Measurements from ENCODE around the gene AGAP2. TPM values are rescaled to one million over a fixed set of nuclear protein-coding genes. Genes with fewer than 3 reads are reported as not detected.

Gene AGAP2
- total and polyA plus RNA-seq, 2 of the 13 experiments (the other 11 are each of a cell fraction or from before 2014, with no cell fraction given): 0.38 to 0.45 TPM

DNA sequence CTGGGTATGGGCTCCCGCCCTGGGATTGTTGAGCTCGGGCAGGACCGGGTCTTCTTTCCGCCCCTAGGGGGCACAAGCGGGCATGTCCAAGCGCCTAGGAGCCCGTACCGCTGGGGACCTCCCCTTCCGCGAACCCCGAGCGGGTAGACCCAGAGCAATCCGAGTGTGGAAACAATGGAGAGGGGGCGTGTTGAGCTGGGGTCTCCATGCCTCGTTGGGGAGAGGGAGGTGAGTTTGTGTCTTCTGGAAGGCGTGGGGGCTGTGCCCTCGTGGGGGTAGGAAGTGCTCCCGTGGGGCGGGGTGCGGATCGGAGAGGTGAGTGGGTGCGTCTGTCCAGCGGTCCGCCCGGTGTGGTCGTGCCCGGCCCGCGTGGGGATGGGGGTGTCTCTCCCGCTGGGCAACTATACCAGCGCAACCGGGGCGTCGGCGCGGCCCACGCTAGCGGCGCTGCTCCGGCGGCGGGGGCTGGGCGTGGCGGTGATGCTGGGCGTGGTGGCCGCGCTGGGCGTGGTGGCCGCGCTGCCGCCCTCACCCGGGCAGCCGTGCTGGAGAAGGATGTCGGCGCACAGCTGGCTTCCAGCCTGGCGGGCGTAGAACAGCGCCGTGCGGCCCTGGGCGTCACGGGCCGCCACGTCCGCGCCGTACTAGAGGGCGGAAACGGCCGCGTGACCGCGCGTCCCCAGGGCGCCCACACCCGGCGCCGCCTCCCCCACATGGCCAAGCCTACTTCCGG lies 12.2 kb downstream of the AGAP2 start (continued):
- TF ChIP-seq JARID2 (CRISPR knock-in tag; IDR thresholded peaks at IDR 0.05; ENCODE audit: insufficient replicate concordance): no peak
- TF ChIP-seq, protein P1, sequence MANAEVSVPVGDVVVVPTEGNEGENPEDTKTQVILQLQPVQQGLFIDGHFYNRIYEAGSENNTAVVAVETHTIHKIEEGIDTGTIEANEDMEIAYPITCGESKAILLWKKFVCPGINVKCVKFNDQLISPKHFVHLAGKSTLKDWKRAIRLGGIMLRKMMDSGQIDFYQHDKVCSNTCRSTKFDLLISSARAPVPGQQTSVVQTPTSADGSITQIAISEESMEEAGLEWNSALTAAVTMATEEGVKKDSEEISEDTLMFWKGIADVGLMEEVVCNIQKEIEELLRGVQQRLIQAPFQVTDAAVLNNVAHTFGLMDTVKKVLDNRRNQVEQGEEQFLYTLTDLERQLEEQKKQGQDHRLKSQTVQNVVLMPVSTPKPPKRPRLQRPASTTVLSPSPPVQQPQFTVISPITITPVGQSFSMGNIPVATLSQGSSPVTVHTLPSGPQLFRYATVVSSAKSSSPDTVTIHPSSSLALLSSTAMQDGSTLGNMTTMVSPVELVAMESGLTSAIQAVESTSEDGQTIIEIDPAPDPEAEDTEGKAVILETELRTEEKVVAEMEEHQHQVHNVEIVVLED (CRISPR knock-in tag; IDR thresholded peaks at IDR 0.05; ENCODE audit: borderline replicate concordance): no peak
- peak; percentile 41; the same call in 1 of the 2 replicates for TF ChIP-seq IRF2 (CRISPR knock-in tag; IDR thresholded peaks at IDR 0.05)
- TF ChIP-seq, protein P2, sequence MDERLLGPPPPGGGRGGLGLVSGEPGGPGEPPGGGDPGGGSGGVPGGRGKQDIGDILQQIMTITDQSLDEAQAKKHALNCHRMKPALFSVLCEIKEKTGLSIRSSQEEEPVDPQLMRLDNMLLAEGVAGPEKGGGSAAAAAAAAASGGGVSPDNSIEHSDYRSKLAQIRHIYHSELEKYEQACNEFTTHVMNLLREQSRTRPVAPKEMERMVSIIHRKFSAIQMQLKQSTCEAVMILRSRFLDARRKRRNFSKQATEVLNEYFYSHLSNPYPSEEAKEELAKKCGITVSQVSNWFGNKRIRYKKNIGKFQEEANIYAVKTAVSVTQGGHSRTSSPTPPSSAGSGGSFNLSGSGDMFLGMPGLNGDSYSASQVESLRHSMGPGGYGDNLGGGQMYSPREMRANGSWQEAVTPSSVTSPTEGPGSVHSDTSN (CRISPR knock-in tag; IDR thresholded peaks at IDR 0.05): no peak
- TF ChIP-seq ZNF770 (CRISPR knock-in tag; IDR thresholded peaks at IDR 0.05): peak; percentile 48; the same call in 1 of the 2 replicates
- TF ChIP-seq BCLAF1 (IDR thresholded peaks at IDR 0.05): no peak
- TF ChIP-seq, protein P3, sequence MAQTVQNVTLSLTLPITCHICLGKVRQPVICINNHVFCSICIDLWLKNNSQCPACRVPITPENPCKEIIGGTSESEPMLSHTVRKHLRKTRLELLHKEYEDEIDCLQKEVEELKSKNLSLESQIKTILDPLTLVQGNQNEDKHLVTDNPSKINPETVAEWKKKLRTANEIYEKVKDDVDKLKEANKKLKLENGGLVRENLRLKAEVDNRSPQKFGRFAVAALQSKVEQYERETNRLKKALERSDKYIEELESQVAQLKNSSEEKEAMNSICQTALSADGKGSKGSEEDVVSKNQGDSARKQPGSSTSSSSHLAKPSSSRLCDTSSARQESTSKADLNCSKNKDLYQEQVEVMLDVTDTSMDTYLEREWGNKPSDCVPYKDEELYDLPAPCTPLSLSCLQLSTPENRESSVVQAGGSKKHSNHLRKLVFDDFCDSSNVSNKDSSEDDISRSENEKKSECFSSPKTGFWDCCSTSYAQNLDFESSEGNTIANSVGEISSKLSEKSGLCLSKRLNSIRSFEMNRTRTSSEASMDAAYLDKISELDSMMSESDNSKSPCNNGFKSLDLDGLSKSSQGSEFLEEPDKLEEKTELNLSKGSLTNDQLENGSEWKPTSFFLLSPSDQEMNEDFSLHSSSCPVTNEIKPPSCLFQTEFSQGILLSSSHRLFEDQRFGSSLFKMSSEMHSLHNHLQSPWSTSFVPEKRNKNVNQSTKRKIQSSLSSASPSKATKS (CRISPR knock-in tag; IDR thresholded peaks at IDR 0.05): no peak
- TF ChIP-seq MTA1 (CRISPR knock-in tag; IDR thresholded peaks at IDR 0.05; ENCODE audit: borderline replicate concordance): no peak
- TF ChIP-seq, protein P4, sequence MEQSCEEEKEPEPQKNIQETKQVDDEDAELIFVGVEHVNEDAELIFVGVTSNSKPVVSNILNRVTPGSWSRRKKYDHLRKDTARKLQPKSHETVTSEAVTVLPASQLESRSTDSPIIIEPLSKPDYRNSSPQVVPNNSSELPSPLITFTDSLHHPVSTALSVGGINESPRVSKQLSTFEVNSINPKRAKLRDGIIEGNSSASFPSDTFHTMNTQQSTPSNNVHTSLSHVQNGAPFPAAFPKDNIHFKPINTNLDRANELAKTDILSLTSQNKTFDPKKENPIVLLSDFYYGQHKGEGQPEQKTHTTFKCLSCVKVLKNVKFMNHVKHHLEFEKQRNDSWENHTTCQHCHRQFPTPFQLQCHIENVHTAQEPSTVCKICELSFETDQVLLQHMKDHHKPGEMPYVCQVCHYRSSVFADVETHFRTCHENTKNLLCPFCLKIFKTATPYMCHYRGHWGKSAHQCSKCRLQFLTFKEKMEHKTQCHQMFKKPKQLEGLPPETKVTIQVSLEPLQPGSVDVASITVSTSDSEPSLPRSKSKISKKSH (CRISPR knock-in tag; IDR thresholded peaks at IDR 0.05; ENCODE audit: borderline replicate concordance): 0 out of 2 replicates have a peak, but pooled peaks have one; percentile 67
- TF ChIP-seq GTF3A (CRISPR knock-in tag; conservative IDR thresholded peaks at IDR 0.05): 0 out of 2 replicates have a peak, but pooled peaks have one; percentile 57
- TF ChIP-seq AGO1 (IDR thresholded peaks at IDR 0.05; ENCODE audit: low read depth, low read length, poor library complexity, severe bottlenecking): peak; percentile 22
- TF ChIP-seq SATB2 (CRISPR knock-in tag; IDR thresholded peaks at IDR 0.05): no peak
- TF ChIP-seq SNAI1 (CRISPR knock-in tag; IDR thresholded peaks at IDR 0.05; ENCODE audit: borderline replicate concordance): no peak
- TF ChIP-seq ZNF546 (CRISPR knock-in tag; conservative IDR thresholded peaks at IDR 0.05): no peak
- TF ChIP-seq ELF1 (CRISPR knock-in tag; IDR thresholded peaks at IDR 0.05): peak; percentile 63; the same call in 1 of the 2 replicates
